Erythroblast (primary cell): ENCODE data around the gene IGSF9B.

Experiments used
- DNase-seq, 2 experiments: peaks; one replicate each; lab custom pipeline; 2025; lab: John Stamatoyannopoulos, UW
- GATA1 ChIP-seq: IDR thresholded peaks from 2 replicates; pipeline ENCODE4 v1.6.1; 2011; ENCODE audit warnings: low read depth, mild to moderate bottlenecking, control low read depth, low read length, moderate library complexity
- POLR2A ChIP-seq: IDR thresholded peaks from 2 replicates; pipeline ENCODE4 v1.6.1; 2011; ENCODE audit warnings: mild to moderate bottlenecking, low read length

IGSF9B gene

GRCh38 chr11:133993921-133994320, 37.2 kb upstream of the IGSF9B start:
- no peak for DNase-seq
- TF ChIP-seq GATA1 (no peak), POLR2A (no peak)

- no peak for DNase-seq
Measured at GRCh38 chr11:133993107-133993506, 36.3 kb upstream of the IGSF9B start.

GRCh38 chr11:133992121-133992520, 35.4 kb upstream of the IGSF9B start:
- no peak for DNase-seq
- TF ChIP-seq POLR2A, result no peak
- TF ChIP-seq GATA1, result no peak

More at GRCh38 chr11:133993107-133993506, 36.3 kb upstream of the IGSF9B start:
- no peak for TF ChIP-seq POLR2A
- TF ChIP-seq GATA1, result no peak

- DNase-seq, result no peak
Measured at GRCh38 chr11:133991101-133991500, 34.3 kb upstream of the IGSF9B start.

GRCh38 chr11:133990501-133990900, 33.7 kb upstream of the IGSF9B start:
- TF ChIP-seq GATA1 (no peak), POLR2A (no peak)
- DNase-seq, result no peak

More at GRCh38 chr11:133991101-133991500, 34.3 kb upstream of the IGSF9B start:
- TF ChIP-seq POLR2A, result no peak
- TF ChIP-seq GATA1, result no peak

GRCh38 chr11:133988686-133989410, 32.1 kb upstream of the IGSF9B start:
- DNase-seq, result no peak
- TF ChIP-seq GATA1, result no peak
- TF ChIP-seq POLR2A, result no peak

GRCh38 chr11:133987171-133987570, 30.4 kb upstream of the IGSF9B start:
- TF ChIP-seq GATA1 (no peak), POLR2A (no peak)
- DNase-seq, result no peak

- no peak for DNase-seq
- TF ChIP-seq GATA1, result no peak
- TF ChIP-seq POLR2A, result no peak
Measured at GRCh38 chr11:133985981-133986944, 29.5 kb upstream of the IGSF9B start.

GRCh38 chr11:133984828-133985227, 28.1 kb upstream of the IGSF9B start:
- TF ChIP-seq GATA1, result no peak
- no peak for TF ChIP-seq POLR2A
- DNase-seq, result no peak

GRCh38 chr11:133983660-133984316, 27.0 kb upstream of the IGSF9B start:
- TF ChIP-seq GATA1, result no peak
- no peak for TF ChIP-seq POLR2A
- no peak for DNase-seq

GRCh38 chr11:133982876-133983275, 26.1 kb upstream of the IGSF9B start:
- TF ChIP-seq GATA1 (no peak), POLR2A (no peak)
- DNase-seq, result no peak

GRCh38 chr11:133982151-133982550, 25.4 kb upstream of the IGSF9B start:
- no peak for DNase-seq
- TF ChIP-seq POLR2A, result no peak
- TF ChIP-seq GATA1, result no peak

- TF ChIP-seq POLR2A (no peak), GATA1 (no peak)
Measured at GRCh38 chr11:133981156-133981555, 24.4 kb upstream of the IGSF9B start.

More at GRCh38 chr11:133981156-133981555, 24.4 kb upstream of the IGSF9B start:
- no peak for DNase-seq
